ENCODE results near the gene ICA1.
A peak's percentile ranks its signal among the peaks of the same experiment; 100 is the strongest.

Gene ICA1

DNA sequence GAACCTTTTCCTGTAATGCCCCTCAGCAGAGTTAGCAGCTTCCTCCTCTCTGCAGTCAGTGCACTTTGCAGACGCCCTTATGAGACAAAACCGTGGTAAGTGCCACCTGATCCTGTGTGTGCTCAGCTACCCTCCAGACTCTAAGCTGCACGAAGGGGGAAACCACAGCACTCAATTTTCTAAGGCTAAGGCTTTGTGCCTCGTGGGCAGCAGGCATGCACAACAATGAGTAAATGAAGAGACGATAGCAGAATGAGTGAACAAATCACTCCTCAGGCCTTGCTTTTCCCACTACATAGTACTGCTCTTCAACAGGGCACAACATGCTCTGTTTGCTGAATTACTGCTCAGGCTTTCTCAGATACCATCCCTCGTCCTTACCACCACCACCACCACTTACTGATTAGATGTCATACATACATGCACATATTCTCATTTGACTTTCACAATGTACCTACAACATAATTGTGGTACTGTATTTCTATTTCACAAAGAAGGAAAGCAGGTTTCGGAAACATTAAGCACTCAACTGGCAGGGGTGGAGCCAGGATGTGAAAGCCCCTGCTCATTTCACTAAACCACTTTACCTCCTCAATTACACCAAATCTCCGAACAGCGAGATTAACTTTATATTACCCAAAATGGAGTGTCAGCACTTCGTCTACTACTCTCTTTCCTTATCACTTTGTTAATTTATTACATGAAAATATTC, 85.4 kb downstream of the ICA1 start:
- H3K79me2 ChIP-seq (ENCODE audit: insufficient read depth, low read depth) = no peaks in the 10 kb centered on the region
- peaks cover 6% of the 10 kb centered on the region; the same call in 1 of the 2 replicates for H3K27me3 ChIP-seq (ENCODE audit: insufficient read depth, low read depth)
- no peak overlapping the region for H3K4me3 ChIP-seq (IDR thresholded peaks at IDR 0.05; ENCODE audit: insufficient read depth, low read depth, low read length)
- peak overlapping the region; percentile 13; the same call in 1 of the 2 replicates for H2AFZ ChIP-seq (ENCODE audit: low read depth)
- H3K4me1 ChIP-seq (ENCODE audit: low read depth, poor library complexity, severe bottlenecking) = peaks cover 33% of the 10 kb centered on the region
- H3K27ac ChIP-seq = peak overlapping the region; percentile 18; the same call in 1 of the 2 replicates
- H3K36me3 ChIP-seq (ENCODE audit: insufficient read depth) = no peaks in the 10 kb centered on the region
- H4K20me1 ChIP-seq (ENCODE audit: insufficient read depth) = no peaks in the 10 kb centered on the region
- peak overlapping the region; percentile 1; the same call in 1 of the 2 replicates for H3K9ac ChIP-seq
- peak overlapping the region; percentile 93 for H3K4me2 ChIP-seq
- TF ChIP-seq, protein P1, sequence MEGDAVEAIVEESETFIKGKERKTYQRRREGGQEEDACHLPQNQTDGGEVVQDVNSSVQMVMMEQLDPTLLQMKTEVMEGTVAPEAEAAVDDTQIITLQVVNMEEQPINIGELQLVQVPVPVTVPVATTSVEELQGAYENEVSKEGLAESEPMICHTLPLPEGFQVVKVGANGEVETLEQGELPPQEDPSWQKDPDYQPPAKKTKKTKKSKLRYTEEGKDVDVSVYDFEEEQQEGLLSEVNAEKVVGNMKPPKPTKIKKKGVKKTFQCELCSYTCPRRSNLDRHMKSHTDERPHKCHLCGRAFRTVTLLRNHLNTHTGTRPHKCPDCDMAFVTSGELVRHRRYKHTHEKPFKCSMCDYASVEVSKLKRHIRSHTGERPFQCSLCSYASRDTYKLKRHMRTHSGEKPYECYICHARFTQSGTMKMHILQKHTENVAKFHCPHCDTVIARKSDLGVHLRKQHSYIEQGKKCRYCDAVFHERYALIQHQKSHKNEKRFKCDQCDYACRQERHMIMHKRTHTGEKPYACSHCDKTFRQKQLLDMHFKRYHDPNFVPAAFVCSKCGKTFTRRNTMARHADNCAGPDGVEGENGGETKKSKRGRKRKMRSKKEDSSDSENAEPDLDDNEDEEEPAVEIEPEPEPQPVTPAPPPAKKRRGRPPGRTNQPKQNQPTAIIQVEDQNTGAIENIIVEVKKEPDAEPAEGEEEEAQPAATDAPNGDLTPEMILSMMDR (conservative IDR thresholded peaks at IDR 0.05; ENCODE audit: low read depth, low read length) = no peak

- Histone ChIP-seq H2AFZ (ENCODE audit: low read depth) (peak overlapping the region; percentile 13; the same call in 1 of the 2 replicates), H3K36me3 (ENCODE audit: insufficient read depth) (no peaks in the 10 kb centered on the region), H3K4me3 (IDR thresholded peaks at IDR 0.05; ENCODE audit: insufficient read depth, low read depth, low read length) (no peak overlapping the region), H3K9ac (peak overlapping the region; percentile 1; the same call in 1 of the 2 replicates), H3K4me1 (ENCODE audit: low read depth, poor library complexity, severe bottlenecking) (peaks cover 33% of the 10 kb centered on the region), H4K20me1 (ENCODE audit: insufficient read depth) (no peaks in the 10 kb centered on the region), H3K79me2 (ENCODE audit: insufficient read depth, low read depth) (no peaks in the 10 kb centered on the region), H3K27ac (peak overlapping the region; percentile 18; the same call in 1 of the 2 replicates), H3K4me2 (peak overlapping the region; percentile 93), H3K27me3 (ENCODE audit: insufficient read depth, low read depth) (peaks cover 6% of the 10 kb centered on the region; the same call in 1 of the 2 replicates)
- TF ChIP-seq, protein P1 (conservative IDR thresholded peaks at IDR 0.05; ENCODE audit: low read depth, low read length) = no peak
These were observed 86.0 kb downstream of the ICA1 start for GRCh38 chr7:8175929-8176369.

DNA sequence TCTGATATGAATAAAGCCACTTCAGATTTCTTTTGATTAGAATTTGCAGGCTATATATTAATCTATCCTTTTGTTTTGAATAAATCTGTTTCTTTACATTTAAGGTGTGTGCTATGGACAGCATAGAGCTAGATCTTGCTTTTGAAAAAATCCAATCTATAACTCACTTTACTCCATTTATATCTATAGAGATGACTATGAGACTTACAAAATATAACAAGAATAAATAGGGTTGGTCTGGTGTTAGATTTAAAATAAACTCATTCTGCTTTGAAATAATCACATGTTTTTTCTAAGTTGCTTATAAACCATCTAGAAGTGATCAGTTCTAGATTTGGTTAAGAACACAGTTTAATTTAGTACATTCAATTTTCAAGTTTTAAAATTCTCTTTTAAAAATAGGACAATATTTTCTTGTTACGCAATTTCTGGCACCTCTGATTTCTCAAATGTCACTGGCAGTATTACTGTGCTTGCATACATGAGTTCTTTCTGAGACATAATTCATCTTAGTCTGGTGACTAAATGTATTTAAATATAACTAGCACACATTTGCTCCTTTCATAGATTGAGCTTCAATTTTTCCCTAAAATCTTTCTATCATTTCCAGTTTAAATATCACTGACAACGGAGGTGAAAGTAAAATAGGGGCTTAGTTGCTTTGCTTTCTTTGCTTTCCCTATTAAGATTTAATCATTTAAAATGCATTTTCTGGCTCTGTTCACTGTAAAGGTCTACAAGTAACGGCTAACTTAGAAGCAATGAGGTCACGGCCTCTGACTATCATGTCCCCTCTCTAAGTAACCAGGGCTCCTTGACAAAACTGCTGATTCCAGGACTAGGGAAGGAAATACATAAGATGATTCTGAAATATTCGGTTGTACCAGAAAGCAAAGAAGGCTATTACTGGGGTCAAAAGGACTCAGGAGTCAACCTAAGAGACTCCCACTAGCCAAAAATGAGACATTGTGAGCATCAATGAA, 89.3 kb downstream of the ICA1 start:
- no peaks in the 10 kb centered on the region for H3K79me2 ChIP-seq (ENCODE audit: insufficient read depth, low read depth)
- no peaks in the 10 kb centered on the region for H4K20me1 ChIP-seq (ENCODE audit: insufficient read depth)
- H3K27ac ChIP-seq = no peak overlapping the region
- TF ChIP-seq, protein P1 (conservative IDR thresholded peaks at IDR 0.05; ENCODE audit: low read depth, low read length) = no peak
- H3K4me3 ChIP-seq (IDR thresholded peaks at IDR 0.05; ENCODE audit: insufficient read depth, low read depth, low read length) = no peak overlapping the region
- H3K36me3 ChIP-seq (ENCODE audit: insufficient read depth) = no peaks in the 10 kb centered on the region
- no peak overlapping the region for H2AFZ ChIP-seq (ENCODE audit: low read depth)
- no peak overlapping the region for H3K4me2 ChIP-seq
- H3K4me1 ChIP-seq (ENCODE audit: low read depth, poor library complexity, severe bottlenecking) = peaks cover 27% of the 10 kb centered on the region
- H3K27me3 ChIP-seq (ENCODE audit: insufficient read depth, low read depth) = no peaks in the 10 kb centered on the region
- no peak overlapping the region for H3K9ac ChIP-seq

GRCh38 chr7:8169171-8169570, 92.8 kb downstream of the ICA1 start:
- no peak overlapping the region for H3K27ac ChIP-seq
- H4K20me1 ChIP-seq (ENCODE audit: insufficient read depth) = no peaks in the 10 kb centered on the region
- H3K79me2 ChIP-seq (ENCODE audit: insufficient read depth, low read depth) = no peaks in the 10 kb centered on the region
- TF ChIP-seq, protein P1 (conservative IDR thresholded peaks at IDR 0.05; ENCODE audit: low read depth, low read length) = no peak
- no peak overlapping the region for H3K4me3 ChIP-seq (IDR thresholded peaks at IDR 0.05; ENCODE audit: insufficient read depth, low read depth, low read length)
- no peak overlapping the region for H2AFZ ChIP-seq (ENCODE audit: low read depth)
- no peaks in the 10 kb centered on the region for H3K27me3 ChIP-seq (ENCODE audit: insufficient read depth, low read depth)
- H3K4me1 ChIP-seq (ENCODE audit: low read depth, poor library complexity, severe bottlenecking) = no peaks in the 10 kb centered on the region
- H3K36me3 ChIP-seq (ENCODE audit: insufficient read depth) = no peaks in the 10 kb centered on the region
- no peak overlapping the region for H3K4me2 ChIP-seq
- no peak overlapping the region for H3K9ac ChIP-seq
